Kidney (tissue), 14 donors: ENCODE measurements around the gene KLHDC8A. TPM values are rescaled to one million over a fixed set of nuclear protein-coding genes. Genes with fewer than 3 reads are reported as not detected.

Experiments
- DNase-seq, 5 donors: peaks; one replicate each; pipeline ENCODE4 v3.0.0-alpha.2; 2013 to 2020
- FAIRE-seq: peaks from 2 replicates; lab custom pipeline; 2012; peaks lifted over from hg19 to GRCh38; lab: Jason Lieb, UNC
- H3K27ac ChIP-seq, 2 donors: one replicate each; pipeline ENCODE4 v1.7.0; 2013; ENCODE audit warnings: low read depth in 2 of 2, low read length in 2 of 2, inconsistent platforms in 1 of 2
- H3K27me3 ChIP-seq: one replicate; pipeline ENCODE4 v1.7.1; 2013; ENCODE audit warnings: low read length, inconsistent platforms; ENCODE audit not compliant: control insufficient read depth, insufficient read depth
- H3K36me3 ChIP-seq, 3 donors: one replicate each; pipeline versions ENCODE4 v1.7.0 to v1.7.1; 2013; ENCODE audit warnings: low read length in 3 of 3, control low read depth in 1 of 3, inconsistent platforms in 1 of 3; ENCODE audit not compliant: insufficient read depth in 3 of 3, control insufficient read depth in 2 of 3
- H3K4me1 ChIP-seq, 3 donors: one replicate each; pipeline versions ENCODE4 v1.7.0 to v1.7.1; 2013; ENCODE audit warnings: low read length in 3 of 3, inconsistent platforms in 1 of 3, low read depth in 1 of 3; ENCODE audit not compliant: control insufficient read depth in 2 of 3, insufficient read depth in 2 of 3
- H3K4me3 ChIP-seq, 3 donors: one replicate each; pipeline versions ENCODE4 v1.7.0 to v1.8.1; 2013; ENCODE audit warnings: low read length in 3 of 3, control low read depth in 1 of 3, inconsistent platforms in 1 of 3
- H3K9ac ChIP-seq, 3 donors: one replicate each; pipeline versions ENCODE4 v1.7.0 to v1.7.1; 2013; ENCODE audit warnings: low read length in 3 of 3, control low read depth in 1 of 3, inconsistent platforms in 1 of 3
- H3K9me3 ChIP-seq, 3 donors: one replicate each; pipeline versions ENCODE4 v1.7.0 to v1.7.1; 2013; ENCODE audit warnings: low read length in 3 of 3, control low read depth in 1 of 3, inconsistent platforms in 1 of 3; ENCODE audit not compliant: control insufficient read depth in 2 of 3, insufficient read depth in 1 of 3
- intact Hi-C: fragments of 100-400 bp; cut with DNase I; formaldehyde crosslinking; loops from one replicate; pipeline ENCODE4 v1.11.1; 2022
- polyA plus RNA-seq: library from polyadenylated mRNA; stranded (reverse); fragments of 350-450 nt; fragmentation: Illumina TruSeq; extraction: RNeasy Lipid Tissue Mini Kit (QIAGEN cat#74804); gene quantifications from one replicate; pipeline ENCODE4 v1.2.3, GENCODE V29; 2014; ENCODE audit warnings: low read depth, low replicate concordance; ENCODE audit not compliant: insufficient read depth
- total RNA-seq: library from RNA; stranded (reverse); fragmentation: NEBNext Ultra II Directional; extraction: Animal tissue kit (Norgen Biotek cat#: 25700); gene quantifications from one replicate; pipeline ENCODE4 v1.2.1, GENCODE V29; 2021
- TF ChIP-seq, protein P1 (sequence below): IDR thresholded peaks from 3 replicates; pipeline ENCODE4 v1.5.1; 2012; ENCODE audit warnings: mild to moderate bottlenecking, moderate library complexity, borderline replicate concordance; ENCODE audit not compliant: insufficient read depth; ENCODE audit errors: extremely low read depth
- donor health status: control.
- donor health status: control.
- donor health status: control.
- donor health status: control.
- donor health status: control.
- donor health status: DM: yes; HTN: yes; CAD: no.
- donor health status: Normal renal cell carcinoma (clear cell type).

Gene KLHDC8A
- total and polyA plus RNA-seq, 2 donors from 2014 or later: not detected

- H3K27me3 ChIP-seq: no peaks in the 10 kb centered on the region
- no peaks in the 10 kb centered on the region for H3K9me3 ChIP-seq
- TF ChIP-seq, protein P1, sequence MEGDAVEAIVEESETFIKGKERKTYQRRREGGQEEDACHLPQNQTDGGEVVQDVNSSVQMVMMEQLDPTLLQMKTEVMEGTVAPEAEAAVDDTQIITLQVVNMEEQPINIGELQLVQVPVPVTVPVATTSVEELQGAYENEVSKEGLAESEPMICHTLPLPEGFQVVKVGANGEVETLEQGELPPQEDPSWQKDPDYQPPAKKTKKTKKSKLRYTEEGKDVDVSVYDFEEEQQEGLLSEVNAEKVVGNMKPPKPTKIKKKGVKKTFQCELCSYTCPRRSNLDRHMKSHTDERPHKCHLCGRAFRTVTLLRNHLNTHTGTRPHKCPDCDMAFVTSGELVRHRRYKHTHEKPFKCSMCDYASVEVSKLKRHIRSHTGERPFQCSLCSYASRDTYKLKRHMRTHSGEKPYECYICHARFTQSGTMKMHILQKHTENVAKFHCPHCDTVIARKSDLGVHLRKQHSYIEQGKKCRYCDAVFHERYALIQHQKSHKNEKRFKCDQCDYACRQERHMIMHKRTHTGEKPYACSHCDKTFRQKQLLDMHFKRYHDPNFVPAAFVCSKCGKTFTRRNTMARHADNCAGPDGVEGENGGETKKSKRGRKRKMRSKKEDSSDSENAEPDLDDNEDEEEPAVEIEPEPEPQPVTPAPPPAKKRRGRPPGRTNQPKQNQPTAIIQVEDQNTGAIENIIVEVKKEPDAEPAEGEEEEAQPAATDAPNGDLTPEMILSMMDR: no peak
- intact Hi-C loops: no loop called here
- DNase-seq: no peak
- H3K36me3 ChIP-seq: no peaks in the 10 kb centered on the region
- no peak overlapping the region for H3K9ac ChIP-seq
- FAIRE-seq: no peak
- H3K4me3 ChIP-seq: no peak overlapping the region
- no peak overlapping the region for H3K27ac ChIP-seq
- peaks cover 0 to 2% (median 0%) of the 10 kb centered on the region in 3 donors for H3K4me1 ChIP-seq
Measured at GRCh38 chr1:205358579-205358978, 1.9 kb upstream of the KLHDC8A start.

DNA sequence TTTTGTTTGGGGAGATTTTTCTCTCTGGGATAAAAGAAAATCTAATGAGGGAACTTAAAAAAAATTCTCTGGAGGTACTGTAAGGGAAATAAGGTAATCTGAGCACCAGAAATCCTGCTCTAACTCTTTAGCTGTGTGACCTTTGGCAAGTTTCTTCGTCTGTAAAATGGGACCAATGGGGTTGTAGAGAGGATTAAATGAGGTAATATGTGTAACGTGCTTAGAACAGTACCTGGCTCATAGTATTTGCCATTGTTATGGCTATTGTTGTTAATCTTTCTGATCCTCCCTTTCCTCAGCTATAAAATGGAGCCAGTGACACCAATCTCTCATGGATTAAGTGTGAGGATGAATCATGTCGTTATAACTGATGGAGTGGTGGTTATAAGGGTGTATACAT, 845 bp upstream of the KLHDC8A start:
- Histone ChIP-seq H3K27ac (no peak overlapping the region), H3K9ac (no peak overlapping the region), H3K4me3 (no peak overlapping the region), H3K36me3 (no peaks in the 10 kb centered on the region), H3K27me3 (no peaks in the 10 kb centered on the region), H3K9me3 (no peaks in the 10 kb centered on the region), H3K4me1 (peaks cover 0 to 2% (median 0%) of the 10 kb centered on the region in 3 donors)
- TF ChIP-seq, protein P1: no peak
- FAIRE-seq (no peak), DNase-seq (no peak)
- intact Hi-C loops: no loop called here

GRCh38 chr1:205355075-205355453, 1.7 kb downstream of the KLHDC8A start:
- no peak overlapping the region for H3K9ac ChIP-seq
- FAIRE-seq (no peak), DNase-seq (no peak)
- H3K4me3 ChIP-seq: no peak overlapping the region
- no peaks in the 10 kb centered on the region for H3K27me3 ChIP-seq
- H3K27ac ChIP-seq: no peak overlapping the region
- TF ChIP-seq, protein P1: no peak
- no peaks in the 10 kb centered on the region for H3K9me3 ChIP-seq
- H3K4me1 ChIP-seq: peaks cover 0 to 2% (median 0%) of the 10 kb centered on the region in 3 donors
- no peaks in the 10 kb centered on the region for H3K36me3 ChIP-seq
- intact Hi-C loops: no loop called here
